Progenitor cell of endocrine pancreas (in vitro differentiated cells): ENCODE results near the gene DAP. TPM values are rescaled to one million over a fixed set of nuclear protein-coding genes. Genes with fewer than 3 reads are reported as not detected.

ENCODE experiments used
- DNase-seq: peaks from one replicate; pipeline ENCODE4 v3.0.0; 2021; ENCODE audit warnings: low spot score; ENCODE audit not compliant: unreplicated experiment
- H3K27ac Mint-ChIP-seq: 2 replicates; pipeline ENCODE4 v1.8.0; 2021; ENCODE audit warnings: mild to moderate bottlenecking, moderate library complexity, mixed read lengths
- H3K27me3 Mint-ChIP-seq: 2 replicates; pipeline ENCODE4 v1.8.0; 2021; ENCODE audit warnings: mixed read lengths
- H3K36me3 Mint-ChIP-seq: 2 replicates; pipeline ENCODE4 v1.8.0; 2022; ENCODE audit warnings: mixed read lengths; ENCODE audit not compliant: insufficient read depth
- H3K4me1 Mint-ChIP-seq: 2 replicates; pipeline ENCODE4 v1.8.0; 2021; ENCODE audit warnings: low read depth, mixed read lengths
- H3K4me3 Mint-ChIP-seq: 2 replicates; pipeline ENCODE4 v1.8.0; 2021; ENCODE audit warnings: low read depth, mild to moderate bottlenecking, moderate library complexity, mixed read lengths
- H3K9me3 Mint-ChIP-seq: 2 replicates; pipeline ENCODE4 v1.8.0; 2021; ENCODE audit warnings: low read depth, mixed read lengths
- total RNA-seq: library from RNA; stranded (reverse); gene quantifications from 2 replicates; pipeline ENCODE4 v1.2.1, GENCODE V29; 2021
- TF ChIP-seq, protein P1 (sequence below): fragments of 200-600 bp; sonication (generic); IDR thresholded peaks from one replicate; pipeline ENCODE4 v1.5.0; 2021; ENCODE audit warnings: antibody characterized with exemption, mild to moderate bottlenecking; ENCODE audit not compliant: unreplicated experiment

The DAP gene
- total RNA-seq, 1 donor from 2014 or later = 91.1 TPM

DNA sequence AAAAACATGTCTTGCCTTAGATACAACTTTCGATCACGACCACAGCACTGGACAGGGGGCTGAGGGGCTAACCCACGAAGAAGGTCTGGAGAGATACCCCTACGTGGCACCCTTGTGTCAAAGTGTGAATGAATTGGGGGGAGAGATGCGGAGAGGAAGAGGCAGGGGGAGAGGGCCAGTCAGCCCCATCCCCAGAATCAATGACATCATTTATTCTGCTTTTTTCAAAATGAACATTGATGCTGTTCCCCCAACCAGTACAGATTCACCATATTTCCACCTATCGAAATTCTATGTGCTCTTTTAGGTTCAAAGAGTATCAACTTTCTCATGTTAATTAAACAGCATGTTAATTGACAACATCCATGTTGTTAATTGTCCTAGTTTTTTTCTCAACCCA, 32.4 kb downstream of the DAP start:
- DNase-seq = no peak
- H3K36me3 Mint-ChIP-seq = peaks cover 13% of the 10 kb centered on the region
- H3K4me3 Mint-ChIP-seq = no peak overlapping the region
- TF ChIP-seq, protein P1, sequence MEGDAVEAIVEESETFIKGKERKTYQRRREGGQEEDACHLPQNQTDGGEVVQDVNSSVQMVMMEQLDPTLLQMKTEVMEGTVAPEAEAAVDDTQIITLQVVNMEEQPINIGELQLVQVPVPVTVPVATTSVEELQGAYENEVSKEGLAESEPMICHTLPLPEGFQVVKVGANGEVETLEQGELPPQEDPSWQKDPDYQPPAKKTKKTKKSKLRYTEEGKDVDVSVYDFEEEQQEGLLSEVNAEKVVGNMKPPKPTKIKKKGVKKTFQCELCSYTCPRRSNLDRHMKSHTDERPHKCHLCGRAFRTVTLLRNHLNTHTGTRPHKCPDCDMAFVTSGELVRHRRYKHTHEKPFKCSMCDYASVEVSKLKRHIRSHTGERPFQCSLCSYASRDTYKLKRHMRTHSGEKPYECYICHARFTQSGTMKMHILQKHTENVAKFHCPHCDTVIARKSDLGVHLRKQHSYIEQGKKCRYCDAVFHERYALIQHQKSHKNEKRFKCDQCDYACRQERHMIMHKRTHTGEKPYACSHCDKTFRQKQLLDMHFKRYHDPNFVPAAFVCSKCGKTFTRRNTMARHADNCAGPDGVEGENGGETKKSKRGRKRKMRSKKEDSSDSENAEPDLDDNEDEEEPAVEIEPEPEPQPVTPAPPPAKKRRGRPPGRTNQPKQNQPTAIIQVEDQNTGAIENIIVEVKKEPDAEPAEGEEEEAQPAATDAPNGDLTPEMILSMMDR = no peak
- peaks cover 12% of the 10 kb centered on the region for H3K4me1 Mint-ChIP-seq
- H3K27ac Mint-ChIP-seq = no peak overlapping the region
- H3K27me3 Mint-ChIP-seq = no peaks in the 10 kb centered on the region
- H3K9me3 Mint-ChIP-seq = no peaks in the 10 kb centered on the region

DNA sequence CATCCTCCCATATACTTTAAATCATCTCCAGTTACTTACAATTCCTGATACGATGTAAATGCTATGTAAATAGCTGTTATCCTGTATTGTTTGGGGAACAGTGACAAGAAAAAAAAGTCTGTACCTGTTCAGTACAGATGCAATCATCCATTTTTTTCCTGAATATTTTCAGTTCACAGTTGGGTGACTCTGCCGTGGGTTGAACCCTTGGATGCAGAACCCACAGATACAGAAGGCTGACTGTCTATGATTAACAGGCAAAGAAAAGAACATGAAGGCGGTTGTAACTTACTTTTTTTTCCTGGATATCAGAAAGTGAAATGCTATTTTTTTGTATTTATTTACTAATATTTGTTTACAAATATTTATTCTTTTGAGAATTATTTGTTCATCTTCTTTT, 33.2 kb downstream of the DAP start:
- Mint-ChIP-seq H3K27me3 (no peaks in the 10 kb centered on the region), H3K4me3 (no peak overlapping the region), H3K36me3 (peaks cover 8% of the 10 kb centered on the region), H3K9me3 (no peaks in the 10 kb centered on the region), H3K27ac (no peak overlapping the region), H3K4me1 (peaks cover 12% of the 10 kb centered on the region)
- DNase-seq = no peak
- TF ChIP-seq, protein P1 = no peak

DNA sequence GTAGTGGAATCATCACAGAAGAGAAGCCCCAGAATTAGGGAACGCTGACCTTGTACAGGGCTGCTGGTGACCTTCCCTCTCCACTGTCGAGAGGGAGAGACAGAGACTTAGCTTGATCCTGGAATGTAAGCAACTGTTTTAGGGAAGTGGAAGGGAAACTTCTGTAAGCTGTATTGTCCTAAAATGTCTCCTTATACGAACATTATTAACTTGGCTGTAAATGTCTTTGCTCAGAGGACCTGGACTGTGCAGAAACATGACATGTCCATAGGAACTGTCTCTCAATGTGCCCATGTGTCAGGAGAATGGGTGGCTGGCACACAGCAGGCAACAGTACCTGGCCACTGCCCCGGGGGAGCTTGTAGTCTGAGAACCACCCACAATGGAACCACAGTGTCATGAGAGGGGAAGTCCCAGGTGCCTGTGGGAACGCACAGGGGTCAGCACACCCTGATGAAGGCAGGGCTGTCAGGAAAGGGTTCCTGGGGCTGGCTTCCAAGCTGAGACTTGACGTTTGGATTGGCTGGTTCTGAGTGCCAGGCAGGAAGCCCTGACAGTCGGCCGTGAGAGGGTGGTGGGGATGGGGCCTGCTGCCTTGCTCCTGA, 34.0 kb downstream of the DAP start:
- TF ChIP-seq, protein P1 = no peak
- Mint-ChIP-seq H3K27ac (no peak overlapping the region), H3K27me3 (no peaks in the 10 kb centered on the region), H3K4me1 (peaks cover 12% of the 10 kb centered on the region), H3K36me3 (peaks cover 6% of the 10 kb centered on the region), H3K9me3 (peaks cover under 1% of the 10 kb centered on the region), H3K4me3 (no peak overlapping the region)
- DNase-seq = no peak

DNA sequence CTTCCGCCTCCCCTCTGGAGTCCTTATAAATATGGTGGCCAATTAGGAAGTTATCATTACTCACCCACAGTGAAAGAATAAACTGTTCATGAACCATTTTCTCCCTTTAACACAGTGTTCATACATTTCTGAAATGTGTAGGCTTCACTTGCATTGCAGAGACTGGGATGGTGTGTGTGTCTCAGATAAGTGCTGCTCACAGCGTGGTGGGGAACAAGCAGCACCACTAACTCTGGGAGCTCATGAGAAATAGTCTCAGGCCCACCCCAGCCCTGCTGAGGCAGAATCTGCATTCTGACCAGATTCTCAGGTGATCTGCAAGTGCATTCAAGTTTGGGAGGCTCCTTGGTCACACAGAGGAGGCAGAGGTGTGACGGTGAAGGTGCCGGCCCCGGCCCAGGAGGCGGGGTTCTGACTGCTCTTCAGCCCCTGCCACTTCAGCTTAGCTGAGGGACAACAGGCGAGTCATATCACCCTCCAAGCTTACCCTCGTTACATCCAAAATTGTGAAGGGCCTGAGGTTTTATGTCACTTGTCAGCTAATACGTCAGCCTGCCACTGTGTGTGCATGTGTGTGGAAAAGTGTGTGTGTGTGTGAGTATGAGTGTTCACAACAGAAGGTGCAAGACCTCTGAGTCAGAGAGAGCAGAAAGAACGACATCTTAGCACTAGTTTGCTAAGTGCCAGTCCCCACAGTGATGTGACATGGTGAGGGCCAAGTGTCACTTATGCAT, 34.7 kb downstream of the DAP start:
- TF ChIP-seq, protein P1 = no peak
- H3K27me3 Mint-ChIP-seq = no peaks in the 10 kb centered on the region
- H3K4me1 Mint-ChIP-seq = peaks cover 12% of the 10 kb centered on the region
- peaks cover 11% of the 10 kb centered on the region for H3K36me3 Mint-ChIP-seq
- H3K27ac Mint-ChIP-seq = no peak overlapping the region
- H3K4me3 Mint-ChIP-seq = no peak overlapping the region
- peaks cover 4% of the 10 kb centered on the region for H3K9me3 Mint-ChIP-seq
- DNase-seq = no peak

DNA sequence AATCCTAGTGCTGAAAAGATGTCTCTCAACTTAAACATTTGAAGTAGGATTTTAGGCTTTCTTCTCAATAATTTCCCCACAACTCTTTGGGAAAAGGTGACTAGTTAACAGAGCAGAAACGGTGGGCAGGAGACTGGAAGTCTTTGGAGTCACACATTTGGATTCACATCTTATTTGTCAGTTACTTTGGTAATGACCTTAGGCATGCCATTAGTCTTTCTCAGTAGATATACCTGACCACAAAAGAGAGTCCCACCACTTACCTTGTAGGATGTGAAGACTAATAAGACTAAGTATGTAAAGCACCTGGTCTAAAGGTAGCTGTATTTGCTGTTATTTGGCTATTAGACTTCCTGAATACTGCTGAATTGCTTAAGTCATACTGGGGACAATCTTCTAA, 35.4 kb downstream of the DAP start:
- Mint-ChIP-seq H3K9me3 (peaks cover 4% of the 10 kb centered on the region), H3K4me3 (no peak overlapping the region), H3K4me1 (peaks cover 12% of the 10 kb centered on the region), H3K36me3 (peaks cover 16% of the 10 kb centered on the region), H3K27me3 (no peaks in the 10 kb centered on the region), H3K27ac (no peak overlapping the region)
- DNase-seq = no peak
- TF ChIP-seq, protein P1 = no peak
